Lower leg skin (tissue), 3 donors: Measurements from ENCODE around the gene TRIM43B.
"Not testable (repeated sequence)": the region's sequence is repeated elsewhere in the genome, so short reads cannot be mapped to it uniquely, and the experiment has no call there.

ENCODE experiments used
- CTCF ChIP-seq, 3 donors: fragments of 450-650 bp; IDR thresholded peaks; one replicate each; pipeline ENCODE4 v1.5.1; 2016; ENCODE audit warnings: antibody characterized with exemption in 3 of 3, mild to moderate bottlenecking in 3 of 3, moderate library complexity in 2 of 3
- POLR2A ChIP-seq, 2 donors: fragments of 450-650 bp; IDR thresholded peaks; one replicate each; pipeline ENCODE4 v1.6.1; 2016 to 2017; ENCODE audit warnings: antibody characterized with exemption in 2 of 2, mild to moderate bottlenecking in 1 of 2, moderate library complexity in 1 of 2

GRCh38 chr2:95466572-95466971, 18.0 kb downstream of the TRIM43B start:
- not testable (repeated sequence) for TF ChIP-seq CTCF, POLR2A (IDR thresholded peaks at IDR 0.05)
